HG02610 (cell line): Measurements from ENCODE around the gene APP.
"Not testable (repeated sequence)": the region's sequence is repeated elsewhere in the genome, so short reads cannot be mapped to it uniquely, and the experiment has no call there.

Experiments
- ATAC-seq: cut with Tn5 transposase; IDR thresholded peaks from one replicate; pipeline ENCODE4 v1.9.1; 2021; ENCODE audit warnings: mild to moderate bottlenecking, moderate library complexity; ENCODE audit not compliant: unreplicated experiment

Gene APP

GRCh38 chr21:26105819-26106218 is 64.8 kb downstream of the APP start:
- ATAC-seq, result no peak

GRCh38 chr21:26100573-26100972 is 70.0 kb downstream of the APP start:
- ATAC-seq, result no peak

GRCh38 chr21:26099610-26100219 is 70.9 kb downstream of the APP start:
- no peak for ATAC-seq

GRCh38 chr21:26098772-26099397 is 71.7 kb downstream of the APP start:
- no peak for ATAC-seq

GRCh38 chr21:26097475-26097874 is 73.1 kb downstream of the APP start:
- no peak for ATAC-seq

GRCh38 chr21:26096494-26097371 is 73.8 kb downstream of the APP start:
- no peak for ATAC-seq

GRCh38 chr21:26095131-26095530 is 75.4 kb downstream of the APP start:
- ATAC-seq, result no peak

- ATAC-seq, result no peak
Observed at GRCh38 chr21:26093122-26093521, 77.4 kb downstream of the APP start.

- ATAC-seq, result no peak
Observed at GRCh38 chr21:26091480-26092018, 79.0 kb downstream of the APP start.

- no peak for ATAC-seq
Observed at GRCh38 chr21:26089730-26090129, 80.8 kb downstream of the APP start.

GRCh38 chr21:26087223-26087918 is 83.2 kb downstream of the APP start:
- ATAC-seq, result no peak

GRCh38 chr21:26085882-26086281 is 84.7 kb downstream of the APP start:
- ATAC-seq, result no peak

GRCh38 chr21:26085127-26085526 is 85.4 kb downstream of the APP start:
- no peak for ATAC-seq

- ATAC-seq, result no peak
Observed at GRCh38 chr21:26082549-26082948, 88.0 kb downstream of the APP start.

GRCh38 chr21:26081175-26081760 is 89.3 kb downstream of the APP start:
- not testable (repeated sequence) for ATAC-seq

GRCh38 chr21:26080211-26080610 is 90.4 kb downstream of the APP start:
- ATAC-seq, result no peak

- no peak for ATAC-seq
Observed at GRCh38 chr21:26079366-26079765, 91.2 kb downstream of the APP start.

- ATAC-seq, result no peak
Observed at GRCh38 chr21:26077521-26077920, 93.0 kb downstream of the APP start.

- ATAC-seq, result no peak
Observed at GRCh38 chr21:26072666-26073615, 97.6 kb downstream of the APP start.
